H9 (cell line): ENCODE measurements around the gene GRIK1. TPM values are rescaled to one million over a fixed set of nuclear protein-coding genes. Genes with fewer than 3 reads are reported as not detected.

Experiments used
- DNase-seq: peaks from one replicate; pipeline ENCODE4 v3.0.0-alpha.2; 2017
- H2AFZ ChIP-seq: one replicate; pipeline ENCODE4 v1.6.1; 2013; ENCODE audit warnings: mild to moderate bottlenecking, low read length, control low read depth, moderate library complexity
- H2AK5ac ChIP-seq: 2 replicates; pipeline ENCODE4 v1.6.1; 2013; ENCODE audit warnings: low read length, control low read depth, mixed read lengths; ENCODE audit not compliant: insufficient read length
- H2BK120ac ChIP-seq: one replicate; pipeline ENCODE4 v1.6.1; 2013; ENCODE audit warnings: low read depth, mild to moderate bottlenecking, low read length, control low read depth, inconsistent platforms; ENCODE audit not compliant: poor library complexity, severe bottlenecking
- H2BK12ac ChIP-seq: 2 replicates; pipeline ENCODE4 v1.6.1; 2013; ENCODE audit warnings: low read length, control low read depth, mixed read lengths, low read depth; ENCODE audit not compliant: insufficient read length
- H2BK15ac ChIP-seq: 2 replicates; pipeline ENCODE4 v1.6.1; 2013; ENCODE audit warnings: low read depth, low read length, control low read depth
- H2BK20ac ChIP-seq: one replicate; pipeline ENCODE4 v1.6.1; 2013; ENCODE audit warnings: low read depth, mild to moderate bottlenecking, low read length, control low read depth, inconsistent platforms; ENCODE audit not compliant: poor library complexity, severe bottlenecking
- H2BK5ac ChIP-seq: 2 replicates; pipeline ENCODE4 v1.6.1; 2013; ENCODE audit warnings: low read length, control low read depth, mixed read lengths; ENCODE audit not compliant: insufficient read length
- H3K14ac ChIP-seq: 2 replicates; pipeline ENCODE4 v1.6.1; 2013; ENCODE audit warnings: low read length, control low read depth; ENCODE audit not compliant: insufficient read depth
- H3K18ac ChIP-seq: 2 replicates; pipeline ENCODE4 v1.6.1; 2013; ENCODE audit warnings: low read depth, mild to moderate bottlenecking, mixed read lengths, low read length, control low read depth; ENCODE audit not compliant: insufficient read length
- H3K23ac ChIP-seq: 2 replicates; pipeline ENCODE4 v1.6.1; 2013; ENCODE audit warnings: low read length, control low read depth, mixed read lengths, low read depth; ENCODE audit not compliant: insufficient read length
- H3K23me2 ChIP-seq: 2 replicates; pipeline ENCODE4 v1.6.1; 2013; ENCODE audit warnings: low read depth, mild to moderate bottlenecking, mixed read lengths, low read length, control low read depth; ENCODE audit not compliant: insufficient read length, poor library complexity, severe bottlenecking
- H3K27ac ChIP-seq: 2 replicates; pipeline ENCODE4 v1.5.1; 2013; ENCODE audit warnings: low read length, control low read depth, mixed read lengths, low read depth; ENCODE audit not compliant: insufficient read length
- H3K27me3 ChIP-seq: 2 replicates; pipeline ENCODE4 v1.6.1; 2013; ENCODE audit warnings: low read length, control low read depth, inconsistent platforms; ENCODE audit not compliant: insufficient read depth
- H3K4ac ChIP-seq: 2 replicates; pipeline ENCODE4 v1.6.1; 2013; ENCODE audit warnings: low read depth, mild to moderate bottlenecking, control low read depth, inconsistent platforms, low read length, moderate library complexity
- H3K4me1 ChIP-seq: 2 replicates; pipeline ENCODE4 v1.6.1; 2013; ENCODE audit warnings: low read length, control low read depth, inconsistent platforms; ENCODE audit not compliant: insufficient read depth
- H3K4me2 ChIP-seq: 2 replicates; pipeline ENCODE4 v1.6.1; 2013; ENCODE audit warnings: low read length, control low read depth, mixed read lengths; ENCODE audit not compliant: insufficient read length, insufficient read depth
- H3K56ac ChIP-seq: 2 replicates; pipeline ENCODE4 v1.6.1; 2013; ENCODE audit warnings: low read depth, mild to moderate bottlenecking, mixed read lengths, low read length, control low read depth; ENCODE audit not compliant: insufficient read length
- H3K79me1 ChIP-seq: 2 replicates; pipeline ENCODE4 v1.6.1; 2013; ENCODE audit warnings: low read depth, mild to moderate bottlenecking, moderate library complexity, low read length, control low read depth, inconsistent platforms; ENCODE audit not compliant: insufficient read depth, poor library complexity, severe bottlenecking
- H3K79me2 ChIP-seq: 2 replicates; pipeline ENCODE4 v1.6.1; 2013; ENCODE audit warnings: low read length, control low read depth, inconsistent platforms; ENCODE audit not compliant: insufficient read depth
- H3K9ac ChIP-seq: 2 replicates; pipeline ENCODE4 v1.6.1; 2013; ENCODE audit warnings: low read length, control low read depth, mixed read lengths; ENCODE audit not compliant: insufficient read length; ENCODE audit errors: extremely low read depth
- H3K9me3 ChIP-seq: one replicate; pipeline ENCODE4 v1.6.1; 2013; ENCODE audit warnings: low read depth, low read length, inconsistent platforms; ENCODE audit not compliant: control insufficient read depth
- H3T11ph ChIP-seq: one replicate; pipeline ENCODE4 v1.6.1; 2013; ENCODE audit warnings: mild to moderate bottlenecking, low read length, control low read depth, inconsistent platforms
- H4K20me1 ChIP-seq: one replicate; pipeline ENCODE4 v1.6.1; 2013; ENCODE audit not compliant: control insufficient read depth, insufficient read length, insufficient read depth
- H4K5ac ChIP-seq: 2 replicates; pipeline ENCODE4 v1.6.1; 2013; ENCODE audit warnings: low read depth, mild to moderate bottlenecking, mixed read lengths, low read length, control low read depth; ENCODE audit not compliant: insufficient read length
- H4K8ac ChIP-seq: replicated peaks from 2 replicates; pipeline ENCODE4 v1.6.1; 2013; ENCODE audit warnings: low read length, control low read depth, mixed read lengths, low read depth; ENCODE audit not compliant: insufficient read length
- H4K91ac ChIP-seq: 2 replicates; pipeline ENCODE4 v1.6.1; 2013; ENCODE audit warnings: low read depth, mild to moderate bottlenecking, moderate library complexity, mixed read lengths, low read length, control low read depth; ENCODE audit not compliant: insufficient read length
- H3K27ac Mint-ChIP-seq, 3 experiments: 2 replicates in 2 of 3; 3 replicates in 1 of 3; pipeline ENCODE4 v1.8.0; 2020 to 2021; ENCODE audit warnings: mixed read lengths in 3 of 3, mild to moderate bottlenecking in 1 of 3, moderate library complexity in 1 of 3
- H3K27me3 Mint-ChIP-seq: 2 replicates; pipeline ENCODE4 v1.8.0; 2021; ENCODE audit warnings: low read depth, mild to moderate bottlenecking, moderate library complexity, mixed read lengths
- H3K36me3 Mint-ChIP-seq, 3 experiments: 2 replicates in 2 of 3; 3 replicates in 1 of 3; pipeline ENCODE4 v1.8.0; 2020 to 2021; ENCODE audit warnings: low read depth in 3 of 3, mixed read lengths in 3 of 3; ENCODE audit not compliant: insufficient read depth in 1 of 3
- H3K4me1 Mint-ChIP-seq, 2 experiments: 2 replicates each; pipeline ENCODE4 v1.8.0; 2020; ENCODE audit warnings: mixed read lengths in 2 of 2
- H3K4me3 Mint-ChIP-seq, 2 experiments: 2 replicates in 1 of 2; 3 replicates in 1 of 2; pipeline ENCODE4 v1.8.0; 2020 to 2021; ENCODE audit warnings: mild to moderate bottlenecking in 2 of 2, mixed read lengths in 2 of 2, moderate library complexity in 1 of 2
- H3K9me3 Mint-ChIP-seq, 2 experiments: 2 replicates in 1 of 2; 3 replicates in 1 of 2; pipeline ENCODE4 v1.8.0; 2020; ENCODE audit warnings: mild to moderate bottlenecking in 2 of 2, mixed read lengths in 2 of 2, moderate library complexity in 1 of 2
- CTCF ChIP-seq: fragments of 200-600 bp; sonication (generic); conservative IDR thresholded peaks from 3 replicates; pipeline ENCODE4 v1.8.0; 2021; ENCODE audit warnings: antibody characterized with exemption, mild to moderate bottlenecking
- WGBS: extraction: QIAGEN DNeasy Blood & Tissue Kit; methylation state at CpG from one replicate; pipeline ENCODE4 v1.1.7; 2013; ENCODE audit warnings: missing lambda C conversion rate, low lambda C conversion rate, mixed read lengths; ENCODE audit not compliant: insufficient read length; ENCODE audit errors: extremely low coverage; 5-methylcytosine and 5-hydroxymethylcytosine counted together
- total RNA-seq: library from RNA; stranded (reverse); gene quantifications from 2 replicates; pipeline ENCODE4 v1.2.1, GENCODE V29; 2021

The GRIK1 gene
- total RNA-seq, 1 experiment from 2014 or later, result not detected

GRCh38 chr21:29961291-29962027, 21.7 kb upstream of the GRIK1 start:
- H2AFZ ChIP-seq, result no peak overlapping the region
- peak overlapping the region in 1 of 3 experiments; percentile 50; a peak in 1 of 7 replicates for H3K27ac Mint-ChIP-seq
- H4K5ac ChIP-seq, result no peak overlapping the region

More at GRCh38 chr21:29961291-29962027, 21.7 kb upstream of the GRIK1 start:
- Histone ChIP-seq H3K23ac (no peak overlapping the region), H3K9ac (no peak overlapping the region), H3K4ac (no peak overlapping the region), H2BK12ac (no peak overlapping the region), H3K56ac (no peak overlapping the region), H3K4me2 (no peak overlapping the region), H2BK15ac (no peak overlapping the region), H4K20me1 (no peaks in the 10 kb centered on the region), H3T11ph (no peak overlapping the region), H4K8ac (no peak overlapping the region), H3K79me2 (no peaks in the 10 kb centered on the region), H3K27ac (no peak overlapping the region), H3K27me3 (no peaks in the 10 kb centered on the region), H3K14ac (no peak overlapping the region), H3K9me3 (no peaks in the 10 kb centered on the region), H2BK120ac (no peak overlapping the region), H3K23me2 (no peaks in the 10 kb centered on the region), H3K79me1 (no peaks in the 10 kb centered on the region), H2BK5ac (no peak overlapping the region), H3K4me1 (no peaks in the 10 kb centered on the region; the same call in 1 of the 2 replicates), H2AK5ac (no peak overlapping the region), H4K91ac (no peak overlapping the region), H3K18ac (no peak overlapping the region), H2BK20ac (no peak overlapping the region)
- peaks cover 0 to 4% (median 3%) of the 10 kb centered on the region in 3 experiments; a peak in 4 of 7 replicates for H3K36me3 Mint-ChIP-seq
- H3K9me3 Mint-ChIP-seq, result peaks cover 2 to 3% of the 10 kb centered on the region in 2 experiments; a peak in 2 of 5 replicates
- H3K4me3 Mint-ChIP-seq, result no peak overlapping the region
- TF ChIP-seq CTCF, result no peak
- peaks cover 2% of the 10 kb centered on the region; the same call in 1 of the 2 replicates for H3K27me3 Mint-ChIP-seq
- H3K4me1 Mint-ChIP-seq, result peaks cover 5% of the 10 kb centered on the region in 2 experiments; a peak in 2 of 4 replicates
- WGBS, result no CpG with 5 or more reads among the region's 11 CpGs
- no peak for DNase-seq
